Transverse colon (tissue), 4 donors: ENCODE results near the gene HERPUD1. TPM values are rescaled to one million over a fixed set of nuclear protein-coding genes. Genes with fewer than 3 reads are reported as not detected.

ENCODE experiments used
- DNase-seq: peaks from one replicate; pipeline ENCODE4 v3.0.0-alpha.2; 2019
- H3K27ac ChIP-seq, 4 donors: fragments of 200-600 bp; sonication (generic); 2 replicates each; pipeline ENCODE4 v1.5.1; 2016 to 2018; ENCODE audit warnings: inconsistent platforms in 4 of 4
- H3K27me3 ChIP-seq: fragments of 200-600 bp; sonication (generic); 2 replicates; pipeline ENCODE4 v1.5.1; 2017; ENCODE audit warnings: inconsistent platforms
- H3K36me3 ChIP-seq, 4 donors: fragments of 200-600 bp; sonication (generic); 2 replicates each; pipeline ENCODE4 v1.5.1; 2017 to 2019; ENCODE audit warnings: inconsistent platforms in 4 of 4
- H3K4me1 ChIP-seq, 4 donors: fragments of 200-600 bp; sonication (generic); 2 replicates each; pipeline ENCODE4 v1.5.1; 2017 to 2020; ENCODE audit warnings: inconsistent platforms in 4 of 4
- H3K4me3 ChIP-seq, 4 donors: fragments of 200-600 bp; sonication (generic); 1 replicate in 1 of 4; 2 replicates in 3 of 4; pipeline versions ENCODE4 v1.5.1 to v1.6.1; 2017 to 2019; ENCODE audit warnings: inconsistent platforms in 4 of 4
- H3K9me3 ChIP-seq, 2 donors: fragments of 200-600 bp; sonication (generic); 2 replicates each; pipeline ENCODE4 v1.5.1; 2017 to 2019; ENCODE audit warnings: inconsistent platforms in 2 of 2
- CTCF ChIP-seq, 5 experiments: fragments of 200-600 bp in 3 of 5; fragments of 450-650 bp in 2 of 5; sonication (generic) in 3 of 5; IDR thresholded peaks; 1 replicate in 2 of 5; 2 replicates in 3 of 5; pipeline ENCODE4 v1.5.1; 2016 to 2017; ENCODE audit warnings: antibody characterized with exemption in 5 of 5, inconsistent platforms in 3 of 5, mild to moderate bottlenecking in 2 of 5, moderate library complexity in 1 of 5
- EP300 ChIP-seq: sonication (generic); formaldehyde crosslinking; IDR thresholded peaks from one replicate; pipeline ENCODE4 v1.6.1; 2017; ENCODE audit warnings: antibody characterized with exemption, low read depth
- POLR2A ChIP-seq: fragments of 450-650 bp; IDR thresholded peaks from one replicate; pipeline ENCODE4 v1.6.1; 2016; ENCODE audit warnings: antibody characterized with exemption, mild to moderate bottlenecking, moderate library complexity
- POLR2AphosphoS5 ChIP-seq, 3 donors: sonication (generic); formaldehyde crosslinking; IDR thresholded peaks; one replicate each; pipeline ENCODE4 v1.6.1; 2016; ENCODE audit warnings: antibody characterized with exemption in 3 of 3
- WGBS, 2 donors: methylation state at CpG; one replicate each; pipeline ENCODE4 v1.1.5; 2018; ENCODE audit warnings: low coverage in 1 of 2; 5-methylcytosine and 5-hydroxymethylcytosine counted together
- in situ Hi-C, 4 donors: fragments of 200-750 bp; cut with MboI; loops; one replicate each; pipeline versions ENCODE4 v1.15.0 to v1.15.1; 2017; ENCODE audit warnings: low sequenced_read_pairs in 3 of 4, low pct_ligation_motif_present in 1 of 4, low pct_unique_long_range_greater_than_20kb in 1 of 4
- intact Hi-C: fragments of 100-400 bp; cut with DNase I; formaldehyde crosslinking; loops from one replicate; pipeline ENCODE4 v1.15.1; 2023; ENCODE audit warnings: low total_unique reads
- total RNA-seq, 4 donors: library from RNA; depleted of rRNA; stranded (reverse); fragments of >200 nt; gene quantifications; one replicate each; pipeline ENCODE4 v1.1.0, GENCODE V29; 2016

The HERPUD1 gene
- total RNA-seq, 4 donors from 2014 or later: 64.1 to 335 (median 186) TPM

- peaks cover 0 to 9% (median 5%) of the 10 kb centered on the region in 4 donors for H3K4me1 ChIP-seq
- WGBS, 2 donors: 83 to 90% methylated on average over 4 to 9 of the region's 9 CpGs
Observed at GRCh38 chr16:56923481-56924091, 8.4 kb upstream of the HERPUD1 start.

GRCh38 chr16:56927471-56927870, 4.5 kb upstream of the HERPUD1 start:
- intact Hi-C loops (no loop called here), in situ Hi-C loops (no loop called here)
- Histone ChIP-seq H3K4me3 (no peak overlapping the region), H3K9me3 (no peaks in the 10 kb centered on the region), H3K4me1 (peaks cover 4 to 23% (median 15%) of the 10 kb centered on the region in 4 donors), H3K36me3 (no peaks in the 10 kb centered on the region), H3K27ac (no peak overlapping the region), H3K27me3 (no peaks in the 10 kb centered on the region)
- no peak for TF ChIP-seq CTCF (IDR thresholded peaks at IDR 0.05)
- TF ChIP-seq POLR2A: no peak
- TF ChIP-seq POLR2AphosphoS5 (IDR thresholded peaks at IDR 0.05): no peak
- no peak for TF ChIP-seq EP300
- 71 to 83% methylated on average over 2 of the region's 2 CpGs for WGBS, 2 donors
- DNase-seq: no peak

More at GRCh38 chr16:56923481-56924091, 8.4 kb upstream of the HERPUD1 start:
- Histone ChIP-seq H3K36me3 (no peaks in the 10 kb centered on the region), H3K27me3 (no peaks in the 10 kb centered on the region), H3K4me3 (no peak overlapping the region), H3K27ac (no peak overlapping the region), H3K9me3 (no peaks in the 10 kb centered on the region)
- in situ Hi-C loops (no loop called here), intact Hi-C loops (no loop called here)
- DNase-seq: no peak
- TF ChIP-seq CTCF (IDR thresholded peaks at IDR 0.05) (no peak), POLR2A (no peak), POLR2AphosphoS5 (IDR thresholded peaks at IDR 0.05) (no peak), EP300 (no peak)

- intact Hi-C loops: no loop called here
- DNase-seq: no peak
- WGBS, 2 donors: 93 to 96% methylated on average over 3 to 4 of the region's 4 CpGs
- Histone ChIP-seq H3K4me3 (no peak overlapping the region), H3K9me3 (no peaks in the 10 kb centered on the region), H3K27me3 (no peaks in the 10 kb centered on the region), H3K4me1 (peaks cover 0 to 28% (median 23%) of the 10 kb centered on the region in 4 donors), H3K27ac (peak overlapping the region in 3 of 4 donors; percentile 97 to 98 (median 98)), H3K36me3 (no peaks in the 10 kb centered on the region)
- in situ Hi-C loops: no loop called here
- TF ChIP-seq POLR2AphosphoS5 (IDR thresholded peaks at IDR 0.05) (no peak), CTCF (IDR thresholded peaks at IDR 0.05) (no peak), EP300 (no peak), POLR2A (no peak)
Observed at GRCh38 chr16:56929639-56930038, 2.3 kb upstream of the HERPUD1 start.

- intact Hi-C loops (no loop called here), in situ Hi-C loops (no loop called here)
- no peak for TF ChIP-seq POLR2A
- TF ChIP-seq POLR2AphosphoS5 (IDR thresholded peaks at IDR 0.05): no peak
- no peak for TF ChIP-seq EP300
- TF ChIP-seq CTCF (IDR thresholded peaks at IDR 0.05): no peak
- WGBS, 2 donors: 56 to 57% methylated on average over 3 to 15 of the region's 15 CpGs
- DNase-seq: peak; percentile 42
- Histone ChIP-seq H3K27me3 (no peaks in the 10 kb centered on the region), H3K36me3 (peaks cover 0 to 8% (median 0%) of the 10 kb centered on the region in 4 donors), H3K27ac (peak overlapping the region; percentile 97 to 100 (median 98)), H3K4me1 (peaks cover 0 to 38% (median 31%) of the 10 kb centered on the region in 4 donors), H3K9me3 (no peaks in the 10 kb centered on the region), H3K4me3 (peak overlapping the region in 1 of 4 donors; percentile 22)
Observed at GRCh38 chr16:56930486-56931270, 1.3 kb upstream of the HERPUD1 start.
